CD14-positive monocyte (primary cell): ENCODE data around the gene TMA7B. TPM values are rescaled to one million over a fixed set of nuclear protein-coding genes. Genes with fewer than 3 reads are reported as not detected.

ENCODE experiments used
- DNase-seq, 3 donors: peaks; one replicate each; pipeline ENCODE4 v3.0.0-alpha.2; 2011 to 2022
- H2AFZ ChIP-seq: 2 replicates; pipeline ENCODE4 v1.6.0; 2012; ENCODE audit warnings: mild to moderate bottlenecking, low read depth, low read length, inconsistent platforms; ENCODE audit not compliant: insufficient read depth, poor library complexity, severe bottlenecking
- H3K27ac ChIP-seq, 2 donors: 1 replicate in 1 of 2; 2 replicates in 1 of 2; pipeline ENCODE4 v1.5.1; 2012 to 2013; ENCODE audit warnings: low read length in 2 of 2, control low read depth in 1 of 2, inconsistent platforms in 1 of 2, low read depth in 1 of 2, mild to moderate bottlenecking in 1 of 2
- H3K27me3 ChIP-seq, 2 donors: one replicate each; pipeline versions ENCODE4 v1.6.0 to v1.6.1; 2011 to 2013; ENCODE audit warnings: low read length in 2 of 2; ENCODE audit not compliant: control insufficient read depth in 2 of 2, insufficient read depth in 2 of 2
- H3K36me3 ChIP-seq, 2 donors: replicated peaks in 1 of 2; 1 replicate in 1 of 2; 2 replicates in 1 of 2; pipeline versions ENCODE4 v1.5.1 to v1.6.1; 2012 to 2013; ENCODE audit warnings: low read length in 2 of 2, control low read depth in 1 of 2, inconsistent platforms in 1 of 2, mild to moderate bottlenecking in 1 of 2; ENCODE audit not compliant: insufficient read depth in 2 of 2, control insufficient read depth in 1 of 2
- H3K4me1 ChIP-seq, 2 donors: 1 replicate in 1 of 2; 2 replicates in 1 of 2; pipeline versions ENCODE4 v1.5.1 to v1.6.1; 2012 to 2013; ENCODE audit warnings: low read length in 2 of 2, control low read depth in 1 of 2, inconsistent platforms in 1 of 2, mild to moderate bottlenecking in 1 of 2, moderate library complexity in 1 of 2; ENCODE audit not compliant: insufficient read depth in 2 of 2, control insufficient read depth in 1 of 2
- H3K4me2 ChIP-seq: replicated peaks from 2 replicates; pipeline ENCODE3; 2012; ENCODE audit warnings: low read length, moderate library complexity, mild to moderate bottlenecking; ENCODE audit not compliant: poor library complexity, severe bottlenecking; ENCODE audit errors: extremely low read depth
- H3K4me3 ChIP-seq, 3 experiments: fragments of 200-600 bp in 1 of 3; sonication (generic) in 1 of 3; replicated peaks in 1 of 3; 1 replicate in 2 of 3; 2 replicates in 1 of 3; pipeline ENCODE4 v1.5.1; 2011 to 2013; ENCODE audit warnings: low read length in 3 of 3, mild to moderate bottlenecking in 3 of 3, control low read depth in 2 of 3, low read depth in 2 of 3, inconsistent platforms in 1 of 3, moderate library complexity in 1 of 3
- H3K79me2 ChIP-seq: 2 replicates; pipeline ENCODE4 v1.6.0; 2012; ENCODE audit warnings: mild to moderate bottlenecking, control low read depth, inconsistent platforms, low read length, moderate library complexity; ENCODE audit not compliant: insufficient read depth
- H3K9ac ChIP-seq: 2 replicates; pipeline ENCODE4 v1.6.0; 2017; ENCODE audit warnings: low read length, mild to moderate bottlenecking; ENCODE audit not compliant: insufficient read depth, poor library complexity, severe bottlenecking
- H3K9me3 ChIP-seq, 2 donors: replicated peaks in 1 of 2; 1 replicate in 1 of 2; 2 replicates in 1 of 2; pipeline versions ENCODE4 v1.5.1 to v1.6.1; 2012 to 2013; ENCODE audit warnings: low read length in 2 of 2, control low read depth in 1 of 2; ENCODE audit not compliant: control insufficient read depth in 1 of 2, insufficient read depth in 1 of 2
- H4K20me1 ChIP-seq: 2 replicates; pipeline ENCODE4 v1.6.0; 2012; ENCODE audit warnings: mild to moderate bottlenecking, low read length, control low read depth, moderate library complexity; ENCODE audit not compliant: insufficient read depth
- H3K27ac Mint-ChIP-seq, 7 donors: one replicate each; pipeline ENCODE4 v1.8.0; 2020; ENCODE audit warnings: mild to moderate bottlenecking in 7 of 7, mixed read lengths in 7 of 7, moderate library complexity in 6 of 7, inconsistent platforms in 2 of 7
- H3K27me3 Mint-ChIP-seq, 3 donors: one replicate each; pipeline ENCODE4 v1.8.0; 2021 to 2022; ENCODE audit warnings: low read depth in 3 of 3, mild to moderate bottlenecking in 3 of 3, mixed read lengths in 3 of 3, moderate library complexity in 3 of 3, inconsistent platforms in 1 of 3
- H3K36me3 Mint-ChIP-seq, 2 donors: one replicate each; pipeline ENCODE4 v1.8.0; 2020; ENCODE audit warnings: mixed read lengths in 2 of 2, inconsistent platforms in 1 of 2, mild to moderate bottlenecking in 1 of 2
- H3K4me1 Mint-ChIP-seq: one replicate; pipeline ENCODE4 v1.8.0; 2020; ENCODE audit warnings: mild to moderate bottlenecking, mixed read lengths
- H3K4me3 Mint-ChIP-seq, 2 donors: one replicate each; pipeline ENCODE4 v1.8.0; 2020; ENCODE audit warnings: mild to moderate bottlenecking in 2 of 2, mixed read lengths in 2 of 2, moderate library complexity in 1 of 2
- H3K9me3 Mint-ChIP-seq, 7 donors: one replicate each; pipeline ENCODE4 v1.8.0; 2020 to 2022; ENCODE audit warnings: mixed read lengths in 7 of 7, mild to moderate bottlenecking in 6 of 7, moderate library complexity in 6 of 7, inconsistent platforms in 2 of 7
- CTCF ChIP-seq: fragments of 200-600 bp; IDR thresholded peaks from one replicate; pipeline ENCODE4 v1.8.0; 2022; ENCODE audit warnings: antibody characterized with exemption, mild to moderate bottlenecking
- WGBS: methylation state at CpG from one replicate; pipeline ENCODE4 v1.1.5; 2013; ENCODE audit warnings: missing lambda C conversion rate; ENCODE audit not compliant: insufficient coverage; 5-methylcytosine and 5-hydroxymethylcytosine counted together
- intact Hi-C, 2 donors: fragments of 100-400 bp; cut with micrococcal nuclease; formaldehyde crosslinking; loops; one replicate each; pipeline versions ENCODE4 v1.15.0 to v1.15.1; 2023
- polyA plus RNA-seq, 3 donors: library from polyadenylated mRNA; depleted of rRNA in 1 of 3; unstranded in 2 of 3; stranded (reverse) in 1 of 3; fragments of 300-500 nt in 2 of 3; fragments of >200 nt in 1 of 3; fragmentation: Illumina TruSeq in 2 of 3; gene quantifications; 1 replicate in 2 of 3; 2 replicates in 1 of 3; pipeline ENCODE4 v1.2.3, GENCODE V29; 2012 to 2021

TMA7B gene
- polyA plus RNA-seq, 3 donors, result 0.13 TPM; not detected in 2

GRCh38 chr22:39932166-39932565 lies 28.0 kb upstream of the TMA7B start:
- no peaks in the 10 kb centered on the region for H3K36me3 Mint-ChIP-seq
- H3K4me3 Mint-ChIP-seq, result no peak overlapping the region
- H3K27ac Mint-ChIP-seq, result no peak overlapping the region

GRCh38 chr22:39932918-39933649 lies 27.1 kb upstream of the TMA7B start:
- no peak overlapping the region for H3K4me2 ChIP-seq
- H3K4me3 Mint-ChIP-seq, result no peak overlapping the region
- no peaks in the 10 kb centered on the region for H3K9me3 ChIP-seq
- H3K27me3 ChIP-seq, result peaks cover 4 to 14% of the 10 kb centered on the region in 2 donors
- H3K27ac Mint-ChIP-seq, result no peak overlapping the region
- H3K27ac ChIP-seq, result no peak overlapping the region
- peaks cover 22 to 26% (median 24%) of the 10 kb centered on the region in 3 donors for H3K27me3 Mint-ChIP-seq
- H3K4me3 ChIP-seq, result no peak overlapping the region
- intact Hi-C loops, result loop anchor here in 1 of 2 donors (10.0 kb wide), 1 partner anchor 62 kb away; the partner anchor contains the start of gene FAM83F
- no peaks in the 10 kb centered on the region for H3K79me2 ChIP-seq
- H3K36me3 Mint-ChIP-seq, result no peaks in the 10 kb centered on the region
- H3K9ac ChIP-seq, result no peak overlapping the region
- no peak overlapping the region for H2AFZ ChIP-seq
- H3K36me3 ChIP-seq, result no peaks in the 10 kb centered on the region
- H3K4me1 ChIP-seq, result peaks cover 21 to 33% of the 10 kb centered on the region in 2 donors
- H4K20me1 ChIP-seq, result no peaks in the 10 kb centered on the region
- peaks cover 21% of the 10 kb centered on the region for H3K4me1 Mint-ChIP-seq
- peak; percentile 75 for TF ChIP-seq CTCF
- H3K9me3 Mint-ChIP-seq, result no peaks in the 10 kb centered on the region
- WGBS, result 84% methylated on average over 5 of the region's 7 CpGs
- peak in 2 of 3 donors; percentile 26 to 30 for DNase-seq

More at GRCh38 chr22:39932166-39932565, 28.0 kb upstream of the TMA7B start:
- peaks cover 21 to 24% (median 24%) of the 10 kb centered on the region in 3 donors for H3K27me3 Mint-ChIP-seq
- WGBS, result no CpG with 5 or more reads among the region's 2 CpGs
- TF ChIP-seq CTCF, result no peak
- peaks cover 2 to 10% of the 10 kb centered on the region in 2 donors for H3K27me3 ChIP-seq
- H3K4me1 Mint-ChIP-seq, result peaks cover 20% of the 10 kb centered on the region
- H3K9me3 Mint-ChIP-seq, result no peaks in the 10 kb centered on the region
- no peak overlapping the region for H3K27ac ChIP-seq
- H3K4me3 ChIP-seq, result no peak overlapping the region
- H3K36me3 ChIP-seq, result no peaks in the 10 kb centered on the region
- no peaks in the 10 kb centered on the region for H4K20me1 ChIP-seq
- H3K9ac ChIP-seq, result no peak overlapping the region
- no peaks in the 10 kb centered on the region for H3K9me3 ChIP-seq
- intact Hi-C loops, result loop anchor here in 1 of 2 donors (10.0 kb wide), 1 partner anchor 63 kb away; the partner anchor contains the start of gene FAM83F
- H3K4me2 ChIP-seq, result no peak overlapping the region
- peaks cover 21 to 34% of the 10 kb centered on the region in 2 donors for H3K4me1 ChIP-seq
- H3K79me2 ChIP-seq, result no peaks in the 10 kb centered on the region
- no peak for DNase-seq
- no peak overlapping the region for H2AFZ ChIP-seq
